Stomach (tissue), 4 donors: Measurements from ENCODE around the gene PSKH1.

Experiments used
- POLR2A ChIP-seq, 4 donors: fragments of 450-650 bp; IDR thresholded peaks; one replicate each; pipeline ENCODE4 v1.6.1; 2016; ENCODE audit warnings: antibody characterized with exemption in 4 of 4, control low read depth in 2 of 4, mild to moderate bottlenecking in 1 of 4, moderate library complexity in 1 of 4
- POLR2AphosphoS5 ChIP-seq, 3 donors: sonication (generic); formaldehyde crosslinking; IDR thresholded peaks; one replicate each; pipeline ENCODE4 v1.6.1; 2016; ENCODE audit warnings: antibody characterized with exemption in 3 of 3
- TF ChIP-seq, protein P1 (sequence below), 7 experiments: fragments of 450-650 bp in 4 of 7; fragments of 200-600 bp in 3 of 7; sonication (generic) in 3 of 7; IDR thresholded peaks; one replicate each; pipeline ENCODE4 v1.5.1; 2016 to 2019; ENCODE audit warnings: antibody characterized with exemption in 7 of 7, control low read depth in 2 of 7, mild to moderate bottlenecking in 1 of 7

DNA sequence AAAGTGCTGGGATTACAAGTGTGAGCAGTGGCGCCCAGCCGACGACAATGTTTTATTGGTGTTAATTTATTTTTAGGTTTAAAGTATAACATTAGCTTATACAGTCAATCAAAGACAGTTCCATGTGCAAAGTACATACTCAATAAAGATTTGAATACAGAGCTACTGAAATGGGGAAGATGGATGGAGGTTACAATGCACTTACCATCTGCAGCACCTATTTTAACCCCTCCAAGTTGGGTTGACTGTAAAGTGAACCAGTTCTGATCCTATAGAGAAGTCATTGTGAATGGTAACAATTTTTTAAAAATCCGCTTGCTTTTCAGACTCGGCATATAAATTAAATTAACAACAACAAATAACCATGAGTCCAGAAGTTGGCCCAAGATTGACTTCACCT, 679 bp upstream of the PSKH1 start:
- TF ChIP-seq, protein P1, sequence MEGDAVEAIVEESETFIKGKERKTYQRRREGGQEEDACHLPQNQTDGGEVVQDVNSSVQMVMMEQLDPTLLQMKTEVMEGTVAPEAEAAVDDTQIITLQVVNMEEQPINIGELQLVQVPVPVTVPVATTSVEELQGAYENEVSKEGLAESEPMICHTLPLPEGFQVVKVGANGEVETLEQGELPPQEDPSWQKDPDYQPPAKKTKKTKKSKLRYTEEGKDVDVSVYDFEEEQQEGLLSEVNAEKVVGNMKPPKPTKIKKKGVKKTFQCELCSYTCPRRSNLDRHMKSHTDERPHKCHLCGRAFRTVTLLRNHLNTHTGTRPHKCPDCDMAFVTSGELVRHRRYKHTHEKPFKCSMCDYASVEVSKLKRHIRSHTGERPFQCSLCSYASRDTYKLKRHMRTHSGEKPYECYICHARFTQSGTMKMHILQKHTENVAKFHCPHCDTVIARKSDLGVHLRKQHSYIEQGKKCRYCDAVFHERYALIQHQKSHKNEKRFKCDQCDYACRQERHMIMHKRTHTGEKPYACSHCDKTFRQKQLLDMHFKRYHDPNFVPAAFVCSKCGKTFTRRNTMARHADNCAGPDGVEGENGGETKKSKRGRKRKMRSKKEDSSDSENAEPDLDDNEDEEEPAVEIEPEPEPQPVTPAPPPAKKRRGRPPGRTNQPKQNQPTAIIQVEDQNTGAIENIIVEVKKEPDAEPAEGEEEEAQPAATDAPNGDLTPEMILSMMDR (IDR thresholded peaks at IDR 0.05): no peak
- TF ChIP-seq POLR2A (IDR thresholded peaks at IDR 0.05): no peak
- TF ChIP-seq POLR2AphosphoS5 (IDR thresholded peaks at IDR 0.05): no peak
